HepG2 (cell line): ENCODE data around the gene AGK. TPM values are rescaled to one million over a fixed set of nuclear protein-coding genes. Genes with fewer than 3 reads are reported as not detected.

Experiments used
- ATAC-seq: fragments of 200-7000 bp; cut with Tn5 transposase; 3 replicates; pipeline ENCODE4 v1.9.1; 2020; ENCODE audit warnings: mild to moderate bottlenecking, moderate library complexity
- BruUV-seq: library from RNA; stranded (reverse); fragments of 400-500 nt; replicated peaks from 2 replicates; lab custom pipeline; 2021; lab: Mats Ljungman, UMichigan
- CTCF ChIA-PET: fragments of 300-600 bp; formaldehyde crosslinking; extraction: SDS; loops from one replicate; lab custom pipeline; 2021; ENCODE audit warnings: low total read pairs, inconsistent platforms, low intra/inter-chr PET ratio; lab: Yijun Ruan, JAX
- POLR2A ChIA-PET: fragments of 350-600 bp; sonication (Branson Sonifier 250); formaldehyde crosslinking; loops from one replicate; lab custom pipeline; 2020; ENCODE audit warnings: antibody characterized with exemption, inconsistent platforms; lab: Yijun Ruan, JAX
- DNase-seq: peaks from one replicate; pipeline ENCODE4 v3.0.0-alpha.2; 2015; ENCODE audit warnings: low spot score
- FAIRE-seq: peaks from 3 replicates; lab custom pipeline; 2011; peaks lifted over from hg19 to GRCh38; lab: Jason Lieb, UNC
- H2AFZ ChIP-seq: one replicate; pipeline ENCODE4 v1.6.1; 2011; ENCODE audit warnings: low read length, inconsistent platforms
- H3K27ac ChIP-seq: fragments of 300-600 bp; 3 replicates; pipeline ENCODE4 v1.8.0; 2011; ENCODE audit warnings: mixed run types, mild to moderate bottlenecking, mixed read lengths, low read length, inconsistent platforms; ENCODE audit not compliant: insufficient read depth; ENCODE audit errors: extremely low read length
- H3K27me3 ChIP-seq, 2 experiments: fragments of 200-600 bp in 1 of 2; 2 replicates in 1 of 2; 3 replicates in 1 of 2; pipeline versions ENCODE4 v1.6.0 to v1.8.0; 2011; ENCODE audit warnings: low read length in 2 of 2, mild to moderate bottlenecking in 2 of 2, moderate library complexity in 2 of 2, inconsistent platforms in 1 of 2; ENCODE audit not compliant: insufficient read depth in 2 of 2, control insufficient read depth in 1 of 2
- H3K36me3 ChIP-seq, 2 experiments: fragments of 200-600 bp in 1 of 2; replicated peaks in 1 of 2; 2 replicates in 1 of 2; 3 replicates in 1 of 2; pipeline versions ENCODE4 v1.5.1 to v1.8.0; 2011; ENCODE audit warnings: low read length in 2 of 2, inconsistent platforms in 1 of 2; ENCODE audit not compliant: insufficient read depth in 2 of 2, control insufficient read depth in 1 of 2
- H3K4me1 ChIP-seq: 2 replicates; pipeline ENCODE4 v1.5.1; 2012; ENCODE audit warnings: low read length, inconsistent platforms; ENCODE audit not compliant: insufficient read depth
- H3K4me2 ChIP-seq: 2 replicates; pipeline ENCODE4 v1.6.0; 2011; ENCODE audit warnings: low read depth, low read length, inconsistent platforms
- H3K4me3 ChIP-seq, 3 experiments: fragments of 200-600 bp in 1 of 3; sonication (generic), shearing (Covaris generic) in 1 of 3; replicated peaks in 1 of 3; 2 replicates each; pipeline ENCODE4 v1.5.1; 2011 to 2016; ENCODE audit warnings: low read length in 3 of 3, inconsistent platforms in 2 of 3, low read depth in 2 of 3, mild to moderate bottlenecking in 2 of 3, control low read depth in 1 of 3, mixed read lengths in 1 of 3; ENCODE audit not compliant: insufficient read depth in 1 of 3
- H3K79me2 ChIP-seq: one replicate; pipeline ENCODE4 v1.6.1; 2011; ENCODE audit warnings: low read length, inconsistent platforms; ENCODE audit not compliant: insufficient read depth
- H3K9ac ChIP-seq: 2 replicates; pipeline ENCODE4 v1.6.0; 2011; ENCODE audit warnings: mild to moderate bottlenecking, low read depth, low read length, inconsistent platforms; ENCODE audit not compliant: insufficient read depth
- H3K9me3 ChIP-seq: 2 replicates; pipeline ENCODE4 v1.5.1; 2012; ENCODE audit warnings: mild to moderate bottlenecking, low read length
- H4K20me1 ChIP-seq: 2 replicates; pipeline ENCODE4 v1.6.0; 2011; ENCODE audit warnings: inconsistent platforms, mild to moderate bottlenecking, low read length, moderate library complexity; ENCODE audit not compliant: insufficient read depth
- MYPOP ChIP-seq: sonication (generic); formaldehyde crosslinking; IDR thresholded peaks from 2 replicates; pipeline ENCODE4 v1.8.1; 2023; ENCODE audit warnings: mild to moderate bottlenecking, moderate library complexity, missing genetic modification reagents
- PBX2 ChIP-seq: IDR thresholded peaks from 2 replicates; pipeline ENCODE4 v1.6.1; 2016; ENCODE audit warnings: control low read depth
- PHF20 ChIP-seq: sonication (generic); formaldehyde crosslinking; IDR thresholded peaks from 2 replicates; pipeline ENCODE4 v1.5.0; 2020; ENCODE audit warnings: mild to moderate bottlenecking, missing genetic modification reagents
- PHF21A ChIP-seq: sonication (generic); formaldehyde crosslinking; IDR thresholded peaks from 2 replicates; pipeline ENCODE4 v1.5.0; 2020; ENCODE audit warnings: mild to moderate bottlenecking, missing genetic modification reagents
- RORA ChIP-seq: sonication (generic); formaldehyde crosslinking; IDR thresholded peaks from 2 replicates; pipeline ENCODE4 v1.5.0; 2020; ENCODE audit warnings: mild to moderate bottlenecking, missing genetic modification reagents, moderate library complexity
- TBX2 ChIP-seq: sonication (generic); formaldehyde crosslinking; IDR thresholded peaks from 2 replicates; pipeline ENCODE4 v1.5.0; 2020; ENCODE audit warnings: missing genetic modification reagents, mild to moderate bottlenecking, borderline replicate concordance
- TRIM22 ChIP-seq: fragments of 450-650 bp; IDR thresholded peaks from 2 replicates; pipeline ENCODE4 v1.6.1; 2017
- ZFYVE20 ChIP-seq: sonication (generic); formaldehyde crosslinking; IDR thresholded peaks from 2 replicates; pipeline ENCODE4 v1.8.0; 2023; ENCODE audit warnings: low read depth, mild to moderate bottlenecking, moderate library complexity, missing genetic modification reagents, borderline replicate concordance
- ZNF549 ChIP-seq: sonication (generic); formaldehyde crosslinking; IDR thresholded peaks from 2 replicates; pipeline ENCODE4 v1.5.0; 2020; ENCODE audit warnings: missing genetic modification reagents
- ZNF597 ChIP-seq: sonication (generic); formaldehyde crosslinking; IDR thresholded peaks from 2 replicates; pipeline ENCODE4 v1.5.0; 2020; ENCODE audit warnings: missing genetic modification reagents
- ZNF703 ChIP-seq: sonication (generic); formaldehyde crosslinking; IDR thresholded peaks from 2 replicates; pipeline ENCODE4 v1.5.1; 2020; ENCODE audit warnings: missing genetic modification reagents, mild to moderate bottlenecking, moderate library complexity, borderline replicate concordance
- WGBS: methylation state at CpG from one replicate; pipeline ENCODE4 v1.1.6; 2017; ENCODE audit warnings: low lambda C conversion rate; 5-methylcytosine and 5-hydroxymethylcytosine counted together
- in situ Hi-C: cut with HindIII; loops from 2 replicates; pipeline ENCODE4 v1.10.0; 2017; ENCODE audit warnings: low pct_unique_long_range_greater_than_20kb; ENCODE audit not compliant: extremely low pct_ligation_motif_present
- intact Hi-C: fragments of 100-400 bp; cut with micrococcal nuclease; formaldehyde crosslinking; loops from one replicate; pipeline ENCODE4 v1.10.0; 2022; ENCODE audit not compliant: unreplicated experiment
- polyA plus RNA-seq, 8 experiments: library from polyadenylated mRNA; depleted of rRNA in 3 of 8; stranded (reverse) in 7 of 8; unstranded in 1 of 8; fragments of >200 nt; fragmentation: Illumina TruSeq in 4 of 8; extraction: Trizol in 4 of 8; gene quantifications; 2 replicates each; pipeline versions ENCODE4 v1.2.1 to v1.2.3, GENCODE V29; 2011 to 2016; ENCODE audit warnings: low read depth in 4 of 8, missing spikeins in 1 of 8, mixed read lengths in 1 of 8; ENCODE audit not compliant: insufficient read depth in 1 of 8
- total RNA-seq, 5 experiments: library from RNA; depleted of rRNA; stranded (reverse); fragments of >200 nt; fragmentation: Illumina TruSeq; extraction: Trizol; gene quantifications; 2 replicates each; pipeline ENCODE4 v1.2.3, GENCODE V29; 2016; ENCODE audit warnings: low read depth in 1 of 5

Gene AGK
- total and polyA plus RNA-seq, 2 of the 13 experiments (the other 11 are each of a cell fraction or from before 2014, with no cell fraction given) = 23.7 to 30.1 TPM

- no peak for TF ChIP-seq ZNF549 (CRISPR knock-in tag)
- TF ChIP-seq ZNF703 (CRISPR knock-in tag) = no peak
- TF ChIP-seq PHF21A (CRISPR knock-in tag) = no peak
- TF ChIP-seq MYPOP (CRISPR knock-in tag) = no peak
- TF ChIP-seq RORA (CRISPR knock-in tag) = no peak
- intact Hi-C loops (no loop called here), in situ Hi-C loops (no loop called here)
- ChIA-PET POLR2A (interaction anchor here (1.9 to 2.9 kb wide), 2 partner anchors 11 to 37 kb away, joined by 4 to 17 read pairs; partner anchors contain the start of gene SSBP1), CTCF (no interaction called here)
- Histone ChIP-seq H3K9me3 (no peaks in the 10 kb centered on the region), H3K4me2 (peak overlapping the region; percentile 78), H3K27ac (no peak overlapping the region), H4K20me1 (0 out of 2 replicates have a peak, but pooled peaks cover 2% of the 10 kb centered on the region), H3K27me3 (peaks cover 0 to 17% of the 10 kb centered on the region in 2 experiments; a peak in 3 of 5 replicates), H3K4me1 (peaks cover 61% of the 10 kb centered on the region), H3K4me3 (no peak overlapping the region; a peak in 1 of 6 replicates), H3K9ac (no peak overlapping the region), H2AFZ (no peak overlapping the region), H3K79me2 (no peaks in the 10 kb centered on the region), H3K36me3 (no peaks in the 10 kb centered on the region)
- BruUV-seq = no TSS peak
- FAIRE-seq (no peak), ATAC-seq (no peak), DNase-seq (no peak)
- WGBS = 87% methylated on average over 5 of the region's 5 CpGs
Observed at GRCh38 chr7:141700296-141700847, 149.2 kb downstream of the AGK start.

GRCh38 chr7:141700848-141701371, 149.7 kb downstream of the AGK start:
- H3K9me3 ChIP-seq = no peaks in the 10 kb centered on the region
- DNase-seq (no peak), ATAC-seq (peak; percentile 20), FAIRE-seq (no peak)
- WGBS = 25% methylated on average over 20 of the region's 20 CpGs
- H3K4me1 ChIP-seq = peaks cover 55% of the 10 kb centered on the region
- H3K79me2 ChIP-seq = no peaks in the 10 kb centered on the region
- no peak overlapping the region for H2AFZ ChIP-seq
- CTCF ChIA-PET = no interaction called here
- TF ChIP-seq PHF20 (no peak), TRIM22 (no peak), ZNF597 (CRISPR knock-in tag) (no peak), TBX2 (CRISPR knock-in tag) (no peak), PBX2 (CRISPR knock-in tag) (no peak), ZFYVE20 (no peak)
- TF ChIP-seq, all 625 proteins: peak for 0
- H3K4me3 ChIP-seq = peak overlapping the region; percentile 46 to 85 (median 61); a peak in 4 of 6 replicates
- 0 out of 2 replicates have a peak overlapping the region, but pooled peaks have one; percentile 21 for H3K9ac ChIP-seq
- in situ Hi-C loops (no loop called here), intact Hi-C loops (loop anchor here (1.0 kb wide), 1 partner anchor 47 kb away; no protein-coding TSS in a partner anchor)
- no TSS peak for BruUV-seq
- peaks cover 0 to 19% of the 10 kb centered on the region in 2 experiments; a peak in 3 of 5 replicates for H3K27me3 ChIP-seq
- POLR2A ChIA-PET = interaction anchor here (1.5 to 2.9 kb wide), 3 partner anchors 11 to 150 kb away, joined by 4 to 17 read pairs (median 5); partner anchors contain the start of genes AGK and SSBP1
- no peaks in the 10 kb centered on the region for H3K36me3 ChIP-seq
- no peak overlapping the region for H3K27ac ChIP-seq
- peak overlapping the region; percentile 78 for H3K4me2 ChIP-seq
- H4K20me1 ChIP-seq = 0 out of 2 replicates have a peak, but pooled peaks cover 2% of the 10 kb centered on the region
